Vagina (tissue), 2 donors: ENCODE results near the gene NRXN3. TPM values are rescaled to one million over a fixed set of nuclear protein-coding genes. Genes with fewer than 3 reads are reported as not detected.

Experiments used
- DNase-seq, 2 donors: peaks; one replicate each; pipeline ENCODE4 v3.0.0-alpha.2; 2017; ENCODE audit errors: extremely low spot score in 2 of 2
- H3K27ac ChIP-seq: fragments of 200-600 bp; sonication (generic); one replicate; pipeline ENCODE4 v1.5.1; 2019
- H3K27me3 ChIP-seq: fragments of 200-600 bp; sonication (generic); one replicate; pipeline ENCODE4 v1.5.1; 2019
- H3K36me3 ChIP-seq, 2 donors: fragments of 200-600 bp; sonication (generic); one replicate each; pipeline ENCODE4 v1.5.1; 2017 to 2019
- H3K4me1 ChIP-seq: fragments of 200-600 bp; sonication (generic); one replicate; pipeline ENCODE4 v1.5.1; 2019
- H3K4me3 ChIP-seq, 2 donors: fragments of 200-600 bp; sonication (generic); 1 replicate in 1 of 2; 2 replicates in 1 of 2; pipeline ENCODE4 v1.5.1; 2016 to 2019
- H3K9me3 ChIP-seq: fragments of 200-600 bp; sonication (generic); one replicate; pipeline ENCODE4 v1.5.1; 2019
- CTCF ChIP-seq, 3 experiments: fragments of 450-650 bp in 2 of 3; fragments of 200-600 bp in 1 of 3; sonication (generic) in 1 of 3; IDR thresholded peaks; one replicate each; pipeline ENCODE4 v1.5.1; 2017 to 2019; ENCODE audit warnings: antibody characterized with exemption in 3 of 3, mild to moderate bottlenecking in 2 of 3, moderate library complexity in 2 of 3
- POLR2A ChIP-seq, 2 donors: fragments of 450-650 bp; IDR thresholded peaks; one replicate each; pipeline ENCODE4 v1.6.1; 2017; ENCODE audit warnings: antibody characterized with exemption in 2 of 2, mild to moderate bottlenecking in 2 of 2, moderate library complexity in 2 of 2
- POLR2AphosphoS5 ChIP-seq, 2 donors: sonication (generic); formaldehyde crosslinking; IDR thresholded peaks; one replicate each; pipeline ENCODE4 v1.9.0; 2017; ENCODE audit warnings: antibody characterized with exemption in 2 of 2, mild to moderate bottlenecking in 2 of 2, low read depth in 1 of 2; ENCODE audit not compliant: insufficient read depth in 1 of 2
- intact Hi-C: fragments of 100-400 bp; cut with DNase I; formaldehyde crosslinking; loops from one replicate; pipeline ENCODE4 v1.15.1; 2023
- total RNA-seq: library from RNA; depleted of rRNA; stranded (reverse); fragments of >200 nt; gene quantifications from one replicate; pipeline ENCODE4 v1.2.3, GENCODE V29; 2016

Gene NRXN3
- total RNA-seq, 1 donor from 2014 or later: 4.7 TPM

DNA sequence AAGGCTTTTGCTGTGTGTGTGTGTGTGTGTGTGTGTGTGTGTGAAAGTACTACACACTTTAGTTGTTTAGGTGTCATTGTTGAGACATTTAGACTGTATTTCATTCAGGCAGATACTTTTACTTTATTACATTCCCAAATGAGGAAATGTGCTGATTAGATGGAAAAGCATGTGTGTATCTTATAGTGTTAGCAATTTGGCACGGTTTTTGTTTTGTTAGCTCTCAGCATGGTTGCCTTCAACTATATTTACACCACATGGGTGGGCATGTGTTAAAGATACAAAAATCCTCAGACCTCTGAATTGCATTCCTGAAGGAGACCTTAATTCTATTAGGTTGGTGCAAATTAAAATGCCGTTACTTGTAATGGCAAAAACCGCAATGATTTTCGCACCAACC is 1161.7 kb downstream of the NRXN3 start:
- H3K36me3 ChIP-seq: no peaks in the 10 kb centered on the region
- H3K27me3 ChIP-seq: no peaks in the 10 kb centered on the region
- no peaks in the 10 kb centered on the region for H3K4me1 ChIP-seq
- no peak for DNase-seq
- intact Hi-C loops: no loop called here
- H3K27ac ChIP-seq: no peak overlapping the region
- no peak overlapping the region for H3K4me3 ChIP-seq
- TF ChIP-seq POLR2AphosphoS5 (IDR thresholded peaks at IDR 0.05; ENCODE audit: insufficient read depth in 1 of 2, low read depth in 1 of 2) (no peak), CTCF (IDR thresholded peaks at IDR 0.05) (no peak), POLR2A (IDR thresholded peaks at IDR 0.05) (no peak)
- H3K9me3 ChIP-seq: no peaks in the 10 kb centered on the region

DNA sequence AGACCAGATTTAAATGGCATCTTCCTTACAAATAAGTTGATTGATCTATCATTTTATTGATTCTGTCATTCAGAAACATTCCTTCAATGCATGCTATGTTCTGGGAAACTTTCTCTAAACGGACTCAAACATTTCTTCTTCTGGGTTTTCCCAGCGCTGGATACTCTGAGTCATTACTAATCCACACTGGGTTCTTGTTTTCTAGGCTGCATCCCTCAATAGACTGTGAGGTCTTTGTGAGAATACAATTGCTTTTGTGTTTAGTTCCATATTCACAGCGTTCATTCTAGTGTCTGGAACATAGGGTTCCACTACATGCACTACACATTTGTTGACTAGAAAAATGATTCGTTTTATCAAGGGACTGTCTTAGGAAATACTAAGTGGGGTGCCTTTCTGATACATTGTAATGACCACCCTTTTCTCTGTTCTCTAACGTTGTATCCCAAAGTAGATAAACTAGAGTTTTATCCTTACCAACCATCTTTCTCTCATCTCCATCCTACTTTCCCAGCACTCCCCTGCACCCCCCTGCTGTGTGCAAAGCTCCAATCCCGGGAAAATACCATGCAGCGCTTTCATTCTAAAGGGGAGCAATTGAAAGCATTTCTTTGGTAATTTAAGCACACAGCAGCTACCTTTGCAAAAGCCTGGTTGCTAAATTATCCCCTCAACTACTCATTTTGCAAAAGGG is 1162.5 kb downstream of the NRXN3 start:
- H3K4me3 ChIP-seq: no peak overlapping the region
- no peaks in the 10 kb centered on the region for H3K4me1 ChIP-seq
- no peak for DNase-seq
- no peaks in the 10 kb centered on the region for H3K9me3 ChIP-seq
- no peak overlapping the region for H3K27ac ChIP-seq
- TF ChIP-seq POLR2AphosphoS5 (IDR thresholded peaks at IDR 0.05; ENCODE audit: insufficient read depth in 1 of 2, low read depth in 1 of 2) (no peak), CTCF (IDR thresholded peaks at IDR 0.05) (no peak), POLR2A (IDR thresholded peaks at IDR 0.05) (no peak)
- no peaks in the 10 kb centered on the region for H3K27me3 ChIP-seq
- no peaks in the 10 kb centered on the region for H3K36me3 ChIP-seq
- intact Hi-C loops: no loop called here

DNA sequence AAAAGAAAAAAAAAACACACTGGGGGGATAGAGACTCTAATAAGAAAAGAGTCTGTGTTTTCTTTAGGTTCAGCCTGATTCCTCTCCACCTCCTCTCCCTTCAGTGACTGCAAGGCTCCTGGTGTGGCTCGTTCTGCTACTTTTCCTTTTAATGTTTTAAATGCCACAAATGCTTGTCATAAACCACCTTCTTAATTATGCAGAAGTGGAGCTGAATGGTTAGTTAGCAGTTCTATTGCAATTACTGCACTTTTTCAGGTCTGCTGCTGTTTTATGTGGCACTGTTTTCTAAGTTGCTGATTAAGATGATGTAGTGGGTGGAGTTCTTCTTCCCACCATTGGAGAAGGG is 1163.0 kb downstream of the NRXN3 start:
- Histone ChIP-seq H3K9me3 (no peaks in the 10 kb centered on the region), H3K27me3 (no peaks in the 10 kb centered on the region), H3K4me3 (no peak overlapping the region), H3K36me3 (no peaks in the 10 kb centered on the region), H3K4me1 (no peaks in the 10 kb centered on the region), H3K27ac (no peak overlapping the region)
- TF ChIP-seq POLR2AphosphoS5 (IDR thresholded peaks at IDR 0.05; ENCODE audit: insufficient read depth in 1 of 2, low read depth in 1 of 2) (no peak), CTCF (IDR thresholded peaks at IDR 0.05) (no peak), POLR2A (IDR thresholded peaks at IDR 0.05) (no peak)
- DNase-seq: no peak
- intact Hi-C loops: no loop called here

GRCh38 chr14:79334272-79334671 is 1164.1 kb downstream of the NRXN3 start:
- H3K4me3 ChIP-seq: no peak overlapping the region
- H3K27me3 ChIP-seq: no peaks in the 10 kb centered on the region
- H3K36me3 ChIP-seq: no peaks in the 10 kb centered on the region
- DNase-seq: no peak
- intact Hi-C loops: no loop called here
- no peak overlapping the region for H3K27ac ChIP-seq
- H3K4me1 ChIP-seq: no peaks in the 10 kb centered on the region
- no peak for TF ChIP-seq POLR2AphosphoS5 (IDR thresholded peaks at IDR 0.05; ENCODE audit: insufficient read depth in 1 of 2, low read depth in 1 of 2)
- no peak for TF ChIP-seq POLR2A (IDR thresholded peaks at IDR 0.05)
- TF ChIP-seq CTCF (IDR thresholded peaks at IDR 0.05): no peak
- H3K9me3 ChIP-seq: no peaks in the 10 kb centered on the region

- H3K36me3 ChIP-seq: no peaks in the 10 kb centered on the region
- no peak overlapping the region for H3K27ac ChIP-seq
- no peaks in the 10 kb centered on the region for H3K27me3 ChIP-seq
- H3K9me3 ChIP-seq: no peaks in the 10 kb centered on the region
- no peak for DNase-seq
- no peaks in the 10 kb centered on the region for H3K4me1 ChIP-seq
- no peak for TF ChIP-seq CTCF (IDR thresholded peaks at IDR 0.05)
- TF ChIP-seq POLR2A (IDR thresholded peaks at IDR 0.05): no peak
- TF ChIP-seq POLR2AphosphoS5 (IDR thresholded peaks at IDR 0.05; ENCODE audit: insufficient read depth in 1 of 2, low read depth in 1 of 2): no peak
- no peak overlapping the region for H3K4me3 ChIP-seq
- intact Hi-C loops: no loop called here
Measured at GRCh38 chr14:79337761-79338160, 1167.6 kb downstream of the NRXN3 start.
